Glutamatergic neuron (in vitro differentiated cells): ENCODE results near the gene TSPAN9. TPM values are rescaled to one million over a fixed set of nuclear protein-coding genes. Genes with fewer than 3 reads are reported as not detected.

Source experiments
- DNase-seq: peaks from one replicate; pipeline ENCODE4 v3.0.0; 2022
- H3K27ac Mint-ChIP-seq: one replicate; pipeline ENCODE4 v1.8.0; 2020; ENCODE audit warnings: mild to moderate bottlenecking, mixed read lengths, inconsistent platforms; ENCODE audit not compliant: unreplicated experiment
- H3K27me3 Mint-ChIP-seq: one replicate; pipeline ENCODE4 v1.8.0; 2020; ENCODE audit warnings: mild to moderate bottlenecking, moderate library complexity, mixed read lengths, inconsistent platforms; ENCODE audit not compliant: unreplicated experiment
- H3K36me3 Mint-ChIP-seq: one replicate; pipeline ENCODE4 v1.8.0; 2020; ENCODE audit warnings: mild to moderate bottlenecking, mixed read lengths, inconsistent platforms; ENCODE audit not compliant: unreplicated experiment
- H3K4me1 Mint-ChIP-seq: one replicate; pipeline ENCODE4 v1.8.0; 2020; ENCODE audit warnings: mild to moderate bottlenecking, low read depth, mixed read lengths, inconsistent platforms; ENCODE audit not compliant: unreplicated experiment
- H3K4me3 Mint-ChIP-seq: one replicate; pipeline ENCODE4 v1.8.0; 2020; ENCODE audit warnings: mild to moderate bottlenecking, mixed read lengths, inconsistent platforms; ENCODE audit not compliant: unreplicated experiment
- H3K9me3 Mint-ChIP-seq: one replicate; pipeline ENCODE4 v1.8.0; 2020; ENCODE audit warnings: mild to moderate bottlenecking, moderate library complexity, mixed read lengths, inconsistent platforms; ENCODE audit not compliant: unreplicated experiment
- total RNA-seq: library from RNA; stranded (reverse); fragmentation: NEBNext Ultra II Directional; extraction: Animal tissue kit (Norgen Biotek cat#: 25700); gene quantifications from one replicate; pipeline ENCODE4 v1.2.1, GENCODE V29; 2021; ENCODE audit not compliant: unreplicated experiment
- TF ChIP-seq, protein P1 (sequence below): fragments of 200-600 bp; sonication (generic); IDR thresholded peaks from one replicate; pipeline ENCODE4 v1.5.0; 2021; ENCODE audit not compliant: partially characterized antibody, unreplicated experiment

The TSPAN9 gene
- total RNA-seq, 1 donor from 2014 or later, result 142 TPM

DNA sequence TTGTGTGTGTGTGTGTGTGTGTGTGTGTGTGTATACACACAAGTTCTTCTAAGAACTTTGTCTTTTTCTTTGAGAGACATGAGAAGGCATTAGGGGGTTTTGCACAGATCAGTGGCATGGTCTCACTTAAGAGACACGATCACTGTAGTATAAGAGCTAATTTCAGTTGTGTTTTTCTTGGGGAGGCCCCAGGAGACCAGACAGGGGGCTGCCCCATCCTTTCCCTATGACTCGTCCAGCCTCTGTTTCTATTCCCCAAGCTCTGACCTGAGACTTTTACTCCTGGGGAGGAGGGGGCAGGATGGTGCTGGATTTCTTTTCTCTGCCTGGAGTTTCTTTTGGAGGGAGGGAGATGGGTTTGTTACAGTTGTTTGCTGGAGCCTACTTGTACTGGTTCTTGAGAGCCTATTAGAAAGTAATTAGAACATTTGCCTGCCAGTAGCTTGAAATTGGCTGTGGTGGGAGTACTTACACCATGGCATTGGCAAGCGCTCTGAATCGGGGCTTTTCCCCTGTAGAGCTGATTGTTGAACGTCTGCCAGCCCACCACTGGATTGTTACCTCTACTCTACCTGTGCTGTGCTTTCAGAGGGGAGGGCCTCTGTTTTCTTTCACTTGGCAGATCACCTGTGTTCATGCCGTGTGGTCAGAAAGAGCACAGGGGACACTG is 109.5 kb downstream of the TSPAN9 start:
- Mint-ChIP-seq H3K4me3 (no peak overlapping the region), H3K9me3 (peaks cover 5% of the 10 kb centered on the region), H3K27ac (no peak overlapping the region), H3K27me3 (peaks cover 9% of the 10 kb centered on the region), H3K36me3 (no peaks in the 10 kb centered on the region), H3K4me1 (peaks cover 42% of the 10 kb centered on the region)
- TF ChIP-seq, protein P1, sequence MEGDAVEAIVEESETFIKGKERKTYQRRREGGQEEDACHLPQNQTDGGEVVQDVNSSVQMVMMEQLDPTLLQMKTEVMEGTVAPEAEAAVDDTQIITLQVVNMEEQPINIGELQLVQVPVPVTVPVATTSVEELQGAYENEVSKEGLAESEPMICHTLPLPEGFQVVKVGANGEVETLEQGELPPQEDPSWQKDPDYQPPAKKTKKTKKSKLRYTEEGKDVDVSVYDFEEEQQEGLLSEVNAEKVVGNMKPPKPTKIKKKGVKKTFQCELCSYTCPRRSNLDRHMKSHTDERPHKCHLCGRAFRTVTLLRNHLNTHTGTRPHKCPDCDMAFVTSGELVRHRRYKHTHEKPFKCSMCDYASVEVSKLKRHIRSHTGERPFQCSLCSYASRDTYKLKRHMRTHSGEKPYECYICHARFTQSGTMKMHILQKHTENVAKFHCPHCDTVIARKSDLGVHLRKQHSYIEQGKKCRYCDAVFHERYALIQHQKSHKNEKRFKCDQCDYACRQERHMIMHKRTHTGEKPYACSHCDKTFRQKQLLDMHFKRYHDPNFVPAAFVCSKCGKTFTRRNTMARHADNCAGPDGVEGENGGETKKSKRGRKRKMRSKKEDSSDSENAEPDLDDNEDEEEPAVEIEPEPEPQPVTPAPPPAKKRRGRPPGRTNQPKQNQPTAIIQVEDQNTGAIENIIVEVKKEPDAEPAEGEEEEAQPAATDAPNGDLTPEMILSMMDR, result no peak
- no peak for DNase-seq

DNA sequence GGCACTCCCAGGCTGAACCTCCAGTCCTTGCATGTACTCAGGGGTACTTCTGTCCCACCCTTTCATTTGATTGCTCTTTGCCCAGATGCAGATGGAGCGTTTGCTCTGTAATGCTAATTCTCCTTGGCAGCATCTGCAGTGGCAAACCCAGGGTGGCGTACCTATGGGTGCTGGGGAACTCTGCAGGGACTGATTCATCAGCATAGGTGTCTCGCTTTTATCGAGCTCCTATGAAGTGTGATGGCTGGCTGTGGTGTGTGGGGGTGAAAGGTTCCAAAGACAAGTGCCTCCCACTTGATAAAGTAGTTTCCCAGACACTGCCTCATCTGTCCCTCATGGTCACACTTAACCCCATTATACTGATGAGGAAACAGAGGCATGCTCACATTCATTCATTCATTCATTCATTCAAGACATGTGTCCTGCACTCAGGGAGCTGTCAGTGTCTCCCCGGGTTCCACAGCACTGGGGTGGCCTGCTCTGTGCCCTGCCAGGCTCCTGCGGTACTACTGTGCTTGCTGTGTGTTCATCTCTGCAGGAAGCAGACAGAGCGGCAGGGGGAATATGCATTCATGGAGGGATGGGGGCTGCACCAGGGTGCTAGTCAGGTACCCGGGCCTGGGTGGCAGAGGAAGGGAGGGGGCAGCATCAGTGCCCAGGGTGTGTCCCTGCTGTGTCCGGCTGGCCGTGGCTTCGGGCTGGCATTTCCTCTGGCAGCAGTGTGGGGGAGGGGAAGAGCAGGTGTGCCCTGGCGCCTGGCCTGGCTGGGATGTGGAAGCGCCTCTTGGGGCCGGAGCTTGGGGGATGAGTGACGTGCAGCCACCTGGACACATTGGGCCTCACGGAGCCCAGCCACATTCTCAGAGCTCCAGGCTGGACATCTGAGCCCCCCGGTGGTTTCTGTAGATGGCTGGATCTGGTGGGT is 110.9 kb downstream of the TSPAN9 start:
- Mint-ChIP-seq H3K27me3 (peaks cover 9% of the 10 kb centered on the region), H3K9me3 (peaks cover 5% of the 10 kb centered on the region), H3K27ac (no peak overlapping the region), H3K4me3 (no peak overlapping the region), H3K36me3 (no peaks in the 10 kb centered on the region), H3K4me1 (peaks cover 37% of the 10 kb centered on the region)
- no peak for DNase-seq
- TF ChIP-seq, protein P1, result no peak

DNA sequence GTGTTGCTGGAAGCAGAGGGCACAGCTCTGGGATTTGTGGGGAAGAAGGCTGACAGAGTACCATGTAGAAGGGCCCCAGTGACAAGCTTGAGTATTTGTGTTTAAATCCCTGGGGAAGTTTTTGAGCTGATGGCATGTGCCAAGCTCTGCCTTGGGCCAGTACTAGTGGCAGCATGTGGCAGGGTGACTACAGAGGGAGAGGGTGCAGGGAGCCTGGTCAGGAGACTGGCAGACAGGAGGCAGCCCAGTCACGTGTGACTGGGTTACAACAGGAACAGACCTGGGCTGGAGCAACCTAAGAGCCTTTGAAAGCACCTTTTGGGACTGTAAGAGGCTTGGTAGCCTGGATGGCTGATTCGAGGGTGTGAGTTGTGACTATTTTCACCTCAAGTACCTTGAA is 112.1 kb downstream of the TSPAN9 start:
- TF ChIP-seq, protein P1, result no peak
- no peak for DNase-seq
- Mint-ChIP-seq H3K36me3 (no peaks in the 10 kb centered on the region), H3K4me3 (no peak overlapping the region), H3K9me3 (peaks cover 5% of the 10 kb centered on the region), H3K27ac (peak overlapping the region; percentile 29), H3K27me3 (peaks cover 9% of the 10 kb centered on the region), H3K4me1 (peaks cover 40% of the 10 kb centered on the region)

DNA sequence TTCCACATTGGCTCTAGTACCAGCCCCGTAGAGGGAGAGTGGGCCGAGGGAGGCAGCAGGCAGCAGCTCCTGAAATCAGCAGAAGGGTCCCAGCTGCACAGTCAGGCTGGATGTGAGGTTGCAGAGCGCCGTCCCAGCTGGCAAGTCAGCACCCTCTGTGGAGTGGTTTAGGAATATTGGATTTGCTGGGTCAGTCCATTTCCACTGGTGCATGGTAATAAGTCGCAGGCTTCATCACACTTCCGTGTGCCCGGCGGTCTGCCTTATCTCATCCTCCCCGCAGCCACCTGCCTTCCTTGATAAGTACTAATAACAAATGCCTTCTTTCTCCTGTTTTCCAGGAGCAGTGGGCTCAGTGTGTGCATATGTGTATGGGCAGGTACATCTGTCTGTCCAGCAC is 112.9 kb downstream of the TSPAN9 start:
- Mint-ChIP-seq H3K27me3 (peaks cover 9% of the 10 kb centered on the region), H3K27ac (peak overlapping the region; percentile 73), H3K4me3 (peak overlapping the region; percentile 41), H3K36me3 (no peaks in the 10 kb centered on the region), H3K4me1 (peaks cover 36% of the 10 kb centered on the region), H3K9me3 (peaks cover 5% of the 10 kb centered on the region)
- DNase-seq, result peak; percentile 46
- TF ChIP-seq, protein P1, result no peak

DNA sequence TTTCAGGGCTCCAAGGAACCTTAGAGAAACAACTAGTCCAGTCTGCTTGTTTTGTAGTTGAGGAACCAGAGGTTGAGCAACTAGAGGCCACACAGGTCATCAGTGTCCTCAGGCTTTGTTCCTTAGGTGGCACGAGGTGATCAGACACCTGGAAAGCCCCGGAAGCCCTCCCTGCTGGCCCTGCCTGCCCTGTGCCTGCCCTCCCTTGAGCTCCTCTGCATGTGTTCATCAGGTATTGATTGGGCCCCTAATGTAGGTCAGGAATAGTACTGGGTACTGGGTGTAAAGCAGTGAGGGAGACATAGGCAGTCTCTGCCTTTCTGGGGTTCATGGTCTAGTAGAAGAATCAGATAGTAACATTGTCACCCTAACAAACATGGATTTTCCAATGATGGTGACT is 114.3 kb downstream of the TSPAN9 start:
- H3K36me3 Mint-ChIP-seq, result no peaks in the 10 kb centered on the region

More for the DNA sequence above, 114.3 kb downstream of the TSPAN9 start:
- peaks cover 24% of the 10 kb centered on the region for H3K4me1 Mint-ChIP-seq
- TF ChIP-seq, protein P1, result no peak
- no peak overlapping the region for H3K4me3 Mint-ChIP-seq
- no peak for DNase-seq
- peak overlapping the region; percentile 42 for H3K27ac Mint-ChIP-seq
- H3K27me3 Mint-ChIP-seq, result peaks cover 4% of the 10 kb centered on the region
- H3K9me3 Mint-ChIP-seq, result peaks cover 7% of the 10 kb centered on the region
